ENCODE results near the gene NKX3-2. TPM values are rescaled to one million over a fixed set of nuclear protein-coding genes. Genes with fewer than 3 reads are reported as not detected.

NKX3-2 gene
- total and polyA plus RNA-seq, 12 donors: 0.06 to 0.50 (median 0.24) TPM; not detected in 5

DNA sequence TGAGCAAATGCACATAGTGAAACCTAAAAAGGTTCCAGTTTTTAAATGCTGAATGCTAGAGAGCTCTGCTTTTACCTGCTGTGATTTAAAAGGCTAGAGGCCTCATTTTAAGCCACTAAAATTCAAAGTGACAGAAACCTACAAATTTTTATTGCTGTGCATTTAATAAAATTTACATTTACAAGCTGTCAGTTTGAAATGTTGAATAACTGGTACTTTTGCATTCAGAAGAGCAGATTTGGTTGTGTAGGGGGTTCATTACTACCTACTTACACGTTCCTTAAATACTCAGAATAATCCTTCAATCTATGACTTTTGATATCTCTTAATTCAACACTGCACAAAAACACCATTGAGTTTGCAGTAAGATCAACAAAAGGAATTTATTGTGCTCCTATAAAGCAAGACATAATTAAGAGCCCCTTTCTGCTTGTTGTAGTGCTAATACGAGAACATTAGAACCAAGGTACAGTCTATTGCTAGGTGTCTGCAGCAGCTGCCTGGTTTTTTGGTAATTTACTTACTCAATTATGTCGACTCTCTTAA, 27.9 kb downstream of the NKX3-2 start:
- 73 to 80% (median 76%) methylated on average over 3 of the region's 3 CpGs for WGBS, 4 donors
- intact Hi-C loops (cut with DNase I): no loop called here
- H3K27ac ChIP-seq: no peak overlapping the region

DNA sequence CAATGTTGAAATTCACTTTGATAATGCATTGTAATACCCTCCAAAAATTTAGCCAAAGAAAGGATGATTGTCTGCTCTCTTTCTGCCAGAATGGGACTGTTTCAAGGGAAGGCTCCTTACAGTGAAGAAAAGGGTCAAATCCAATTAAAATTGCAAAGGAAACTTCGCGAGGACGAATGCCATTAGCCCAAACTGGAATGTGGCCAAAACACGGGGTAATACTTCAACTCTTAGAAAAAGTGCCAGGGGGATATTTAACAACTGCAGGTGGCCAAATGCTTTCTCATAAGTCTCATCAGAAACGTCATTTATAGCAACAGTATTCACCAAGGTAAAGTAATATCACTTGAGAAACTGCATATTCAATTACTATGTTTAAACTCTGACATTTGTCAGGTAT, 29.0 kb downstream of the NKX3-2 start:
- no peak overlapping the region for H3K27ac ChIP-seq
- H3K36me3 ChIP-seq (replicated peaks in 1 of 2): no peaks in the 10 kb centered on the region
- intact Hi-C loops (cut with DNase I): no loop called here
- no peaks in the 10 kb centered on the region for H3K9me3 ChIP-seq (replicated peaks in 1 of 3)
- no peak for DNase-seq
- H3K4me3 ChIP-seq: no peak overlapping the region
- WGBS, 4 donors: 16 to 30% (median 22%) methylated on average over 5 of the region's 5 CpGs
- no peaks in the 10 kb centered on the region for H3K4me1 ChIP-seq (replicated peaks in 1 of 2)
- no peak for TF ChIP-seq POLR2A (IDR thresholded peaks at IDR 0.05)
- TF ChIP-seq, protein P1, sequence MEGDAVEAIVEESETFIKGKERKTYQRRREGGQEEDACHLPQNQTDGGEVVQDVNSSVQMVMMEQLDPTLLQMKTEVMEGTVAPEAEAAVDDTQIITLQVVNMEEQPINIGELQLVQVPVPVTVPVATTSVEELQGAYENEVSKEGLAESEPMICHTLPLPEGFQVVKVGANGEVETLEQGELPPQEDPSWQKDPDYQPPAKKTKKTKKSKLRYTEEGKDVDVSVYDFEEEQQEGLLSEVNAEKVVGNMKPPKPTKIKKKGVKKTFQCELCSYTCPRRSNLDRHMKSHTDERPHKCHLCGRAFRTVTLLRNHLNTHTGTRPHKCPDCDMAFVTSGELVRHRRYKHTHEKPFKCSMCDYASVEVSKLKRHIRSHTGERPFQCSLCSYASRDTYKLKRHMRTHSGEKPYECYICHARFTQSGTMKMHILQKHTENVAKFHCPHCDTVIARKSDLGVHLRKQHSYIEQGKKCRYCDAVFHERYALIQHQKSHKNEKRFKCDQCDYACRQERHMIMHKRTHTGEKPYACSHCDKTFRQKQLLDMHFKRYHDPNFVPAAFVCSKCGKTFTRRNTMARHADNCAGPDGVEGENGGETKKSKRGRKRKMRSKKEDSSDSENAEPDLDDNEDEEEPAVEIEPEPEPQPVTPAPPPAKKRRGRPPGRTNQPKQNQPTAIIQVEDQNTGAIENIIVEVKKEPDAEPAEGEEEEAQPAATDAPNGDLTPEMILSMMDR (IDR thresholded peaks at IDR 0.05): no peak
- H3K27me3 ChIP-seq: peaks cover 32% of the 10 kb centered on the region

More for the DNA sequence above, 27.9 kb downstream of the NKX3-2 start:
- no peak for DNase-seq
- TF ChIP-seq, protein P1 (IDR thresholded peaks at IDR 0.05): no peak
- TF ChIP-seq POLR2A (IDR thresholded peaks at IDR 0.05): no peak
- Histone ChIP-seq H3K27me3 (peaks cover 43% of the 10 kb centered on the region), H3K4me3 (no peak overlapping the region), H3K9me3 (replicated peaks in 1 of 3) (no peaks in the 10 kb centered on the region), H3K36me3 (replicated peaks in 1 of 2) (no peaks in the 10 kb centered on the region), H3K4me1 (replicated peaks in 1 of 2) (no peaks in the 10 kb centered on the region)

DNA sequence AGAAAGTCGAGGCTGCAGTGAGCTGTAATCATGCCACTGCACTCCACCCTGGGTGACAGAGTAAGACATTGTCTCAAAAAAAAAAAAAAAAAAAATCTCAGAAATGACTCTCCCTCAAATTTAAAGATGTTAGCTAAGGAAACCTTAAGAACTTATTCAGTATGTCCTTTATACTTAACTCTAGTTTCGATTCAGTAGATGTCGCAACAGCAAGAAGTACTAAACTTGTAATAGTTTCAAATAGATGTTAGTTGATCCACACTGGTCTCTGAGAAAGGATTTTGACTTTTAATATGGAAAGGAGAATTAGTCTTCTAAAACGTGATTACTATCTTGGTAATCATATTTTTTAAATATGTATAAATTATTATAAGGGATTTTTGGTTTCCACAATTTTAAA, 29.6 kb downstream of the NKX3-2 start:
- DNase-seq: no peak
- intact Hi-C loops (cut with DNase I): no loop called here
- TF ChIP-seq, protein P1 (IDR thresholded peaks at IDR 0.05): no peak
- Histone ChIP-seq H3K27me3 (peaks cover 28% of the 10 kb centered on the region), H3K27ac (no peak overlapping the region), H3K9me3 (replicated peaks in 1 of 3) (no peaks in the 10 kb centered on the region), H3K36me3 (replicated peaks in 1 of 2) (no peaks in the 10 kb centered on the region), H3K4me3 (no peak overlapping the region), H3K4me1 (replicated peaks in 1 of 2) (no peaks in the 10 kb centered on the region)
- WGBS, 4 donors: 70 to 77% (median 71%) methylated on average over 4 of the region's 4 CpGs

DNA sequence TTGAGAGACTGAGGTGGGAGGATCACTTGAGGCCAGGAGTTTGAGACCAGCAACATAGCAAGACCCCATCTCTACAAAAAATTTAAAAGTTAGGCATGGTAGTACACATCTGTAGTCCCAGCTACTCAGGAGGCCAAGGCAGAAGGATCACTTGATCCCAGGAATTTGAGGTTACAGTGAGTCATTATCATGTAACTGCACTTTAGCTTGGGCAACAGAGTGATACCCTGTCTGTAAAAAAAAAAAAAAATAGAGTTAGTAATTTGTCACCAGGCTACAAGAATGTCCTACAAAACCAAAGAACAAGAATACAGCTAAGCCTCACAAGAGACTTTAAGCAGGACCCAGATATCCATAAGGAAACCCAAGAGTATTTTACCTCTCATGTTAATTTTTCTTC, 33.2 kb downstream of the NKX3-2 start:
- no peaks in the 10 kb centered on the region for H3K36me3 ChIP-seq (replicated peaks in 1 of 2)
- no peak overlapping the region for H3K4me3 ChIP-seq
- H3K27me3 ChIP-seq: peaks cover 14% of the 10 kb centered on the region
- no peaks in the 10 kb centered on the region for H3K4me1 ChIP-seq (replicated peaks in 1 of 2)
- DNase-seq: no peak
- H3K9me3 ChIP-seq (replicated peaks in 1 of 3): no peaks in the 10 kb centered on the region
- intact Hi-C loops (cut with DNase I): no loop called here
- H3K27ac ChIP-seq: no peak overlapping the region
- no peak for TF ChIP-seq POLR2A (IDR thresholded peaks at IDR 0.05)
- TF ChIP-seq, protein P1 (IDR thresholded peaks at IDR 0.05): no peak
